Endodermal cell (in vitro differentiated cells): ENCODE results near the gene OTOP3. TPM values are rescaled to one million over a fixed set of nuclear protein-coding genes. Genes with fewer than 3 reads are reported as not detected.

Source experiments
- DNase-seq: peaks from one replicate; pipeline ENCODE4 v3.0.0-alpha.2; 2017
- H3K27ac ChIP-seq: 2 replicates; pipeline ENCODE4 v1.5.1; 2013; ENCODE audit warnings: mild to moderate bottlenecking, low read depth, low read length, moderate library complexity
- H3K27me3 ChIP-seq: 2 replicates; pipeline ENCODE4 v1.6.1; 2013; ENCODE audit warnings: mild to moderate bottlenecking, low read length, moderate library complexity; ENCODE audit not compliant: insufficient read depth, control insufficient read depth, poor library complexity, severe bottlenecking
- H3K36me3 ChIP-seq: 2 replicates; pipeline ENCODE4 v1.7.0; 2013; ENCODE audit warnings: mild to moderate bottlenecking, low read length, moderate library complexity; ENCODE audit not compliant: control insufficient read depth, insufficient read depth
- H3K4me1 ChIP-seq: one replicate; pipeline ENCODE4 v1.7.0; 2013; ENCODE audit warnings: low read length; ENCODE audit not compliant: control insufficient read depth, insufficient read depth
- H3K4me3 ChIP-seq: 2 replicates; pipeline ENCODE4 v1.5.1; 2013; ENCODE audit warnings: mild to moderate bottlenecking, low read length, moderate library complexity
- H3K9ac ChIP-seq: 2 replicates; pipeline ENCODE4 v1.6.1; 2013; ENCODE audit warnings: mild to moderate bottlenecking, low read length, moderate library complexity; ENCODE audit not compliant: poor library complexity, severe bottlenecking; ENCODE audit errors: extremely low read depth
- H3K9me3 ChIP-seq: 2 replicates; pipeline ENCODE4 v1.6.1; 2013; ENCODE audit warnings: mild to moderate bottlenecking, low read length, moderate library complexity; ENCODE audit not compliant: control insufficient read depth
- H3K27ac Mint-ChIP-seq: 2 replicates; pipeline ENCODE4 v1.8.0; 2020; ENCODE audit warnings: mixed read lengths
- H3K27me3 Mint-ChIP-seq: 2 replicates; pipeline ENCODE4 v1.8.0; 2021; ENCODE audit warnings: mild to moderate bottlenecking, mixed read lengths; ENCODE audit not compliant: insufficient read depth
- H3K36me3 Mint-ChIP-seq: 2 replicates; pipeline ENCODE4 v1.8.0; 2020; ENCODE audit warnings: low read depth, mixed read lengths
- H3K4me1 Mint-ChIP-seq: 2 replicates; pipeline ENCODE4 v1.8.0; 2020; ENCODE audit warnings: mixed read lengths
- H3K4me3 Mint-ChIP-seq: 2 replicates; pipeline ENCODE4 v1.8.0; 2020; ENCODE audit warnings: mild to moderate bottlenecking, moderate library complexity, mixed read lengths
- H3K9me3 Mint-ChIP-seq: 2 replicates; pipeline ENCODE4 v1.8.0; 2020; ENCODE audit warnings: mild to moderate bottlenecking, mixed read lengths
- WGBS, 2 experiments: methylation state at CpG; one replicate each; pipeline versions ENCODE4 v1.1.5 to v1.1.7; 2013; ENCODE audit warnings: missing lambda C conversion rate in 2 of 2, mixed read lengths in 1 of 2; ENCODE audit not compliant: insufficient coverage in 1 of 2, insufficient read length in 1 of 2; 5-methylcytosine and 5-hydroxymethylcytosine counted together
- total RNA-seq, 2 donors: library from RNA; stranded (reverse); fragmentation: NEBNext Ultra II Directional in 1 of 2; extraction: Animal tissue kit (Norgen Biotek cat#: 25700) in 1 of 2; gene quantifications; 2 replicates in 1 of 2; 3 replicates in 1 of 2; pipeline ENCODE4 v1.2.1, GENCODE V29; 2021
- TF ChIP-seq, protein P1 (sequence below): fragments of 200-600 bp; sonication (generic); conservative IDR thresholded peaks from 2 replicates; pipeline ENCODE4 v1.5.0; 2021; ENCODE audit warnings: antibody characterized with exemption, mild to moderate bottlenecking

Gene OTOP3
- total RNA-seq, 2 donors from 2014 or later = not detected

DNA sequence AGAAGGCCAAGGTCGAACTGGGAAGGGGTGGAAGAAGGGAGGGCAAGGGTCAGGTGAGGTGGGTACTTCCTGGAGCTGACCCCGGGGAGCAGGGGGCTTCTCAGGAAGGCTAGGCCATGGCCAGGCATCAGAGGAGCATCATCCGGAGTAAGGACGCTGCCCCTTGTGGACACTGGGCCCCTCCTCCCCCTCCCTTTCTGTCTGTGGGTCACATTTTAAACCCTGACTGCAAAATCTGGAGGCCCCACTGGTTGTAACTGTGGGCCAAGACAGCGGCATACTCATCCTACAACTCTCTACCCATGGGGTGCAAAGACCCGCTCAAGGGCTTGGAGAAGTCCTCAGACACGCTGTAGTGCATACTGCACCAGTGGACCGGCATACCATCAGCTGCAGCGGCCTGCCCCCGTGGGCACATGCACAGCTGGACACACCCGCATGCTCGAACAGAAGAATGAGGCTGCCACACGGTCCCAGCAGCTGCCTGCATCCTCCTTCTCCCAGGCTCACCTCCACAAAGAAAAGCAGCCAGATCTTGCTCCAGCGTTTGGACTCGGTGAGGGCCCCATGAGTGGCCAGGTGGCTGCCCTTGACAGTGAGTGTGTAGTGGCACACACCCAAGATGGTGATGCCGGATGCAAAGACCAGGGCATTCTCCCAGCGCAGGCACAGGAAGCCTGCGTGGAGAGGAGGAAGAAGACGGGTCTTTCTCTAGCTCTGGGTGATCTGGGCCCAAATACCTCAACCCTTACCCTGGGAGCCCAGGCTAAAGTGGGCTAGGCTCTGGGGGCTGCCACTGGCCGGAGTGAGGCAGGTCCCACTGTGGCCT is 43.5 kb upstream of the OTOP3 start:
- H3K27ac Mint-ChIP-seq = no peak overlapping the region
- DNase-seq = peak; percentile 62
- Histone ChIP-seq H3K9ac (no peak overlapping the region), H3K27me3 (peaks cover 55% of the 10 kb centered on the region), H3K9me3 (no peaks in the 10 kb centered on the region), H3K4me3 (no peak overlapping the region), H3K27ac (no peak overlapping the region), H3K4me1 (no peaks in the 10 kb centered on the region), H3K36me3 (no peaks in the 10 kb centered on the region)
- peaks cover 58% of the 10 kb centered on the region for H3K27me3 Mint-ChIP-seq
- peaks cover 8% of the 10 kb centered on the region for H3K4me1 Mint-ChIP-seq
- TF ChIP-seq, protein P1, sequence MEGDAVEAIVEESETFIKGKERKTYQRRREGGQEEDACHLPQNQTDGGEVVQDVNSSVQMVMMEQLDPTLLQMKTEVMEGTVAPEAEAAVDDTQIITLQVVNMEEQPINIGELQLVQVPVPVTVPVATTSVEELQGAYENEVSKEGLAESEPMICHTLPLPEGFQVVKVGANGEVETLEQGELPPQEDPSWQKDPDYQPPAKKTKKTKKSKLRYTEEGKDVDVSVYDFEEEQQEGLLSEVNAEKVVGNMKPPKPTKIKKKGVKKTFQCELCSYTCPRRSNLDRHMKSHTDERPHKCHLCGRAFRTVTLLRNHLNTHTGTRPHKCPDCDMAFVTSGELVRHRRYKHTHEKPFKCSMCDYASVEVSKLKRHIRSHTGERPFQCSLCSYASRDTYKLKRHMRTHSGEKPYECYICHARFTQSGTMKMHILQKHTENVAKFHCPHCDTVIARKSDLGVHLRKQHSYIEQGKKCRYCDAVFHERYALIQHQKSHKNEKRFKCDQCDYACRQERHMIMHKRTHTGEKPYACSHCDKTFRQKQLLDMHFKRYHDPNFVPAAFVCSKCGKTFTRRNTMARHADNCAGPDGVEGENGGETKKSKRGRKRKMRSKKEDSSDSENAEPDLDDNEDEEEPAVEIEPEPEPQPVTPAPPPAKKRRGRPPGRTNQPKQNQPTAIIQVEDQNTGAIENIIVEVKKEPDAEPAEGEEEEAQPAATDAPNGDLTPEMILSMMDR = peak; percentile 46
- no peaks in the 10 kb centered on the region for H3K9me3 Mint-ChIP-seq
- no peaks in the 10 kb centered on the region for H3K36me3 Mint-ChIP-seq
- WGBS, 2 experiments = 89% methylated on average over 9 to 20 of the region's 20 CpGs
- H3K4me3 Mint-ChIP-seq = peak overlapping the region; percentile 56

DNA sequence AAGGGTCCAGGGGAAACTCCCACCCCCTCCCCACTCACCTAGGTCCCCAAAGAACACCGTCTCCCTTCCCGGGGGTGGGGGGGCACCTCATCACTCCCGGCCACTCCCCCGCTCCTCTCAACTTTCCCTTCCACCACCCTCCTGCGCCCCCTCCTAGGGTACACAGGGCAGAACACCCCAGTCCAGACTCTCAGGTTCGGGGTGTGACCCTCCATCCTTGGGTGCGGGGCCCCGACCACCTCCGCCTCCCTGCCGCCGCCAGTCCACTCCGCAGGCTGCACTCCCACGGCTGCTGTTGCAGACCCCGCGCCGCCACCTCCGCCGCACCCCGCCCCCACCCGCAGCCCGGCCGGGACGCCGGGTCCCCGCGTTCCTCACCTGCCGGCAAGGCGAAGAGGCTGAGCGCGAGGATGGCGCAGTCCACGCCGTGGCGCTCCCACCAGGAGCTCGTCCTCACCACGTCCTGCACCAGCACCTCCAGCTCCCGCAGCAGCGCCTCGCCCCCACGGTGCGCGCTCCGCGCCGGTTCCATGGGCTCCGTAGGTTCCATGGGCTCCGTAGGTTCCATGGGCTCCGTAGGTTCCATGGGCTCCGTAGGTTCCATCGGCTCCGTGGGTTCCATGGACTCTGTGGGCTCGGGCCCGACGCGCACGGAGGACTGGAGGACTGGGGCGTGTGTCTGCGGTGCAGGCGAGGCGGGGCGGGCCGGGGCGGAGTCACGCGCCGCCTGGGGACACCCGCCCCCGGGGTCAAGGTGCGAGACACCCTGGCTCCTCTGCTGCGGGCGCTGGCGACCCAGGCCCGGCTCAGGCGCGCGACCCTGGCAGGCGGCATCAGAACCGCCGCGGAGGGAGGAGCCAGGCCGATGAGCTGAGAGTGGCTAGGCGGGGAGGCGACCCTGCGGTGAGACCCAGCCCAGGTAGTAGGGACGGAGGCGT is 42.5 kb upstream of the OTOP3 start, which contains the start of gene FADS6:
Gene FADS6, minus strand, starts transcription at position 660 of the 938 bp plus-strand sequence. Its CDS starts 38 bp downstream, at position 622.
- H3K36me3 ChIP-seq = no peaks in the 10 kb centered on the region

More for the DNA sequence above, 42.5 kb upstream of the OTOP3 start, which contains the start of gene FADS6:
- Mint-ChIP-seq H3K4me3 (peak within 1 kb of the TSS; percentile 56), H3K27ac (peak within 1 kb of the TSS; percentile 78), H3K4me1 (peaks cover 8% of the 10 kb centered on the region), H3K9me3 (no peaks in the 10 kb centered on the region), H3K36me3 (no peaks in the 10 kb centered on the region), H3K27me3 (peaks cover 59% of the 10 kb centered on the region)
- DNase-seq = peak; percentile 86
- Histone ChIP-seq H3K4me1 (no peaks in the 10 kb centered on the region), H3K9me3 (no peaks in the 10 kb centered on the region), H3K9ac (no peak within 1 kb of the TSS), H3K27me3 (peaks cover 59% of the 10 kb centered on the region), H3K4me3 (peak within 1 kb of the TSS; percentile 71), H3K27ac (no peak within 1 kb of the TSS)
- WGBS, 2 experiments = 4 to 11% methylated on average over 47 to 86 of the region's 86 CpGs
- TF ChIP-seq, protein P1 = no peak
